Prostate gland (tissue), 2 donors: ENCODE data around the gene ADAD2. TPM values are rescaled to one million over a fixed set of nuclear protein-coding genes. Genes with fewer than 3 reads are reported as not detected.

Experiments
- DNase-seq: peaks from one replicate; pipeline ENCODE4 v3.0.0-alpha.2; 2019; ENCODE audit warnings: low spot score
- H3K27ac ChIP-seq, 2 donors: fragments of 200-600 bp; sonication (generic); 2 replicates each; pipeline ENCODE4 v1.5.1; 2017 to 2019
- H3K27me3 ChIP-seq: fragments of 200-600 bp; sonication (generic); replicated peaks from 2 replicates; pipeline ENCODE4 v1.5.1; 2019; ENCODE audit not compliant: insufficient read depth
- H3K36me3 ChIP-seq, 2 donors: fragments of 200-600 bp; sonication (generic); 1 replicate in 1 of 2; 2 replicates in 1 of 2; pipeline versions ENCODE4 v1.5.1 to v1.8.1; 2017 to 2019
- H3K4me1 ChIP-seq: fragments of 200-600 bp; sonication (generic); replicated peaks from 2 replicates; pipeline ENCODE4 v1.5.1; 2019
- H3K4me3 ChIP-seq, 2 donors: fragments of 200-600 bp; sonication (generic); 2 replicates each; pipeline ENCODE4 v1.5.1; 2017 to 2019
- H3K9me3 ChIP-seq: fragments of 200-600 bp; sonication (generic); 2 replicates; pipeline ENCODE4 v1.5.1; 2017
- POLR2A ChIP-seq: fragments of 450-650 bp; IDR thresholded peaks from one replicate; pipeline ENCODE4 v1.6.1; 2016; ENCODE audit warnings: antibody characterized with exemption, mild to moderate bottlenecking
- POLR2AphosphoS5 ChIP-seq: sonication (generic); formaldehyde crosslinking; IDR thresholded peaks from one replicate; pipeline ENCODE4 v1.6.1; 2017; ENCODE audit warnings: antibody characterized with exemption
- WGBS: methylation state at CpG from one replicate; pipeline ENCODE4 v1.1.5; 2018; 5-methylcytosine and 5-hydroxymethylcytosine counted together
- intact Hi-C: fragments of 100-400 bp; cut with DNase I; formaldehyde crosslinking; loops from one replicate; pipeline ENCODE4 v1.14.2; 2022
- total RNA-seq, 2 donors: library from RNA; depleted of rRNA; stranded (reverse); fragments of >200 nt; gene quantifications; one replicate each; pipeline ENCODE4 v1.1.0, GENCODE V29; 2016
- TF ChIP-seq, protein P1 (sequence below), 4 experiments: fragments of 200-600 bp in 2 of 4; fragments of 450-650 bp in 2 of 4; sonication (generic) in 2 of 4; IDR thresholded peaks; 1 replicate in 3 of 4; 2 replicates in 1 of 4; pipeline ENCODE4 v1.5.1; 2016 to 2019; ENCODE audit warnings: antibody characterized with exemption in 4 of 4, mild to moderate bottlenecking in 2 of 4, moderate library complexity in 2 of 4

Gene ADAD2
- total RNA-seq, 2 donors from 2014 or later, result 0.91 to 47.7 TPM

GRCh38 chr16:84182104-84182503 is 8.9 kb upstream of the ADAD2 start:
- H3K27me3 ChIP-seq, result no peaks in the 10 kb centered on the region
- intact Hi-C loops, result no loop called here
- H3K36me3 ChIP-seq, result peaks cover 9 to 25% of the 10 kb centered on the region in 2 donors
- H3K4me3 ChIP-seq, result no peak overlapping the region
- no peaks in the 10 kb centered on the region for H3K4me1 ChIP-seq
- no peak for DNase-seq
- H3K9me3 ChIP-seq, result no peaks in the 10 kb centered on the region
- TF ChIP-seq POLR2AphosphoS5 (no peak), POLR2A (no peak)
- TF ChIP-seq, protein P1, sequence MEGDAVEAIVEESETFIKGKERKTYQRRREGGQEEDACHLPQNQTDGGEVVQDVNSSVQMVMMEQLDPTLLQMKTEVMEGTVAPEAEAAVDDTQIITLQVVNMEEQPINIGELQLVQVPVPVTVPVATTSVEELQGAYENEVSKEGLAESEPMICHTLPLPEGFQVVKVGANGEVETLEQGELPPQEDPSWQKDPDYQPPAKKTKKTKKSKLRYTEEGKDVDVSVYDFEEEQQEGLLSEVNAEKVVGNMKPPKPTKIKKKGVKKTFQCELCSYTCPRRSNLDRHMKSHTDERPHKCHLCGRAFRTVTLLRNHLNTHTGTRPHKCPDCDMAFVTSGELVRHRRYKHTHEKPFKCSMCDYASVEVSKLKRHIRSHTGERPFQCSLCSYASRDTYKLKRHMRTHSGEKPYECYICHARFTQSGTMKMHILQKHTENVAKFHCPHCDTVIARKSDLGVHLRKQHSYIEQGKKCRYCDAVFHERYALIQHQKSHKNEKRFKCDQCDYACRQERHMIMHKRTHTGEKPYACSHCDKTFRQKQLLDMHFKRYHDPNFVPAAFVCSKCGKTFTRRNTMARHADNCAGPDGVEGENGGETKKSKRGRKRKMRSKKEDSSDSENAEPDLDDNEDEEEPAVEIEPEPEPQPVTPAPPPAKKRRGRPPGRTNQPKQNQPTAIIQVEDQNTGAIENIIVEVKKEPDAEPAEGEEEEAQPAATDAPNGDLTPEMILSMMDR (IDR thresholded peaks at IDR 0.05), result no peak
- WGBS, result 94% methylated on average over 18 of the region's 18 CpGs
- no peak overlapping the region for H3K27ac ChIP-seq

DNA sequence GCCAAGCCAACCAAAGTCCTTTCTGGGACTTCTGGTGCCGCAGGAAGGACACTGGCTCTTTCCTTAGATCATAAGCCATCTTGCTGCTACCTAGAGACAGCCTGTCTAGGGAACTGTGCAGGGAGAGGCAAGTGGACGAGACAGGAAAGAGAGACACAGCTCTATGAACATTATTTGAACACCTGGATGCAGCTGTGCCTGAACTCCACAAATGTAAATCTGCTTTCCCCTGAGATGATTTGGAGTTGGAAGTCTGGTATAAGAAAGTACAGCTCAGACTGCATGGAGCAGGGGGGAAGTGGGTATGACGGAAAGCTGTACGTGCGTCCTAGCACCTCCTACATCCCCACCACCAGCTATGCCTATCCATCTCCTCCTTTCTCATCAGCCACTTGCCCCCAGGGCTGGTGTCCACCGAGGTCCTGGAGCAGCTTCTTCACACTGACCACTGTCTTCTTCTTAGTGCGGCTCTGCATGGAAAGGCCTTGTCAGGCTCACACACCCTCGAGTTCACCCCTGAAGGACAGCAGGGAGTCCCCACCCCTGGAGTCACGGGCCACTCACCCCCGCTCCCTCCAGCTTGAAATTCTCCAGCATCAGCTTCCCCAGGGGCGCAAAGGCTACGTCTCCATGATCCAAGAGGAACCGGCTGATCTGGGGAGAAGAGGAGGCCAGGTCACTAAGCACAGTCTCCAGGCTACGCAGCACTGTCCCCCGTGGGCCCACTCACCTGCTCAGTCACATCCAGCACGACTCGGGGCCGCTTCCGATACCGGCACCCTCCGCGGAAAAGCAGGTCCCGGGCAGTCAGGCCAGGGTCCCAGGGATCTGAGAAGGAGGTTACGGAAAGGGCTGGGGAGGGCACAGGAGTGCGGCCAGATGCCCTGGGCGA is 8.0 kb upstream of the ADAD2 start:
- intact Hi-C loops, result no loop called here
- TF ChIP-seq POLR2AphosphoS5, result no peak
- TF ChIP-seq, protein P1 (IDR thresholded peaks at IDR 0.05), result no peak
- no peak for TF ChIP-seq POLR2A
- Histone ChIP-seq H3K27ac (no peak overlapping the region), H3K27me3 (no peaks in the 10 kb centered on the region), H3K36me3 (peaks cover 9 to 25% of the 10 kb centered on the region in 2 donors), H3K4me3 (no peak overlapping the region), H3K9me3 (no peaks in the 10 kb centered on the region), H3K4me1 (no peaks in the 10 kb centered on the region)
- DNase-seq, result no peak
- 94% methylated on average over 26 of the region's 26 CpGs for WGBS

GRCh38 chr16:84183572-84183875 is 7.4 kb upstream of the ADAD2 start:
- Histone ChIP-seq H3K9me3 (no peaks in the 10 kb centered on the region), H3K36me3 (peaks cover 9 to 25% of the 10 kb centered on the region in 2 donors), H3K27ac (no peak overlapping the region), H3K27me3 (no peaks in the 10 kb centered on the region), H3K4me3 (no peak overlapping the region), H3K4me1 (no peaks in the 10 kb centered on the region)
- 82% methylated on average over 5 of the region's 5 CpGs for WGBS
- DNase-seq, result no peak
- intact Hi-C loops, result no loop called here
- TF ChIP-seq POLR2A (no peak), POLR2AphosphoS5 (no peak)
- TF ChIP-seq, protein P1 (IDR thresholded peaks at IDR 0.05), result no peak

DNA sequence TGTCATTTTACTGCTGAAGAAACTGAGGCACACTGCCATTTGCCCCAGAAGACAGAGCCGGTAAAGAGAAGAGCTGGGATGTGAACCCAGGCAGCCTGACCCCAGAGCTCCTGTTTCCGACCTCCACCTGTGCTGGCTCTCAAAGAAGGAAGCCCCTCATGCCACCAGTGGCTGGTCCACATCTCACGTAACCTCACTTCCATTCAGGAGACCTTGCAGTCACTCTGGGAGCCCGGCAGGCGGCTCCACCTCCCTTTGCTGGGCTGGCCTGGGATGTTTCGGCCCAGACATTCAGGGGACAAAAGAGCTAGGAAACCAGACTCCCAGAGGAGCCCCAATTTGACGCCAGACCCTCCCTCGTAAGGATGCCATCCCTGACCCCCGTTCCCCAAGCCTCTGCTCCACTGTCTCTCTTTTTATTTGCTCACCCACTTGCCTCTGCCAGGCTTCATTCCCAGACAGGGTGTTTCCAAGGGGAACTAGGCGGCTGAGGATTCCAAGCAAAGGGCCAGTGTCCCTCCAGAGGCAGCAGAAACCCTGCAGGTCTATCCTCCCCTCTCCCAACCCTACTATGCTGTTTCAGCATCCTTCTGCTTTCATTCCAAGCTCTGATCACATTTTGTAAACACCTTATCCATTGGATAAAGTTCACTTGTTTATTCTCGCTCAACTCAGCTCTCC is 6.9 kb upstream of the ADAD2 start:
- intact Hi-C loops, result no loop called here
- DNase-seq, result no peak
- 79% methylated on average over 11 of the region's 11 CpGs for WGBS
- TF ChIP-seq POLR2A (no peak), POLR2AphosphoS5 (no peak)
- TF ChIP-seq, protein P1 (IDR thresholded peaks at IDR 0.05), result no peak
- Histone ChIP-seq H3K4me1 (no peaks in the 10 kb centered on the region), H3K27ac (no peak overlapping the region), H3K27me3 (no peaks in the 10 kb centered on the region), H3K36me3 (peaks cover 9 to 21% of the 10 kb centered on the region in 2 donors), H3K4me3 (no peak overlapping the region), H3K9me3 (no peaks in the 10 kb centered on the region)
